GM23338 (cell line): ENCODE data around the gene DYRK1A.

Source experiments
- TF ChIP-seq, protein P1 (sequence below), 2 experiments: fragments of 200-600 bp in 1 of 2; sonication (generic) in 1 of 2; conservative IDR thresholded peaks; 2 replicates each; pipeline versions ENCODE4 v1.5.1 to v1.6.1; 2016 to 2017; ENCODE audit warnings: antibody characterized with exemption in 2 of 2, low read depth in 2 of 2, mild to moderate bottlenecking in 2 of 2, moderate library complexity in 1 of 2
- TF ChIP-seq, protein P2 (sequence below): IDR thresholded peaks from one replicate; pipeline ENCODE4 v1.6.1; 2018; ENCODE audit warnings: antibody characterized with exemption; ENCODE audit not compliant: unreplicated experiment
- TF ChIP-seq, protein P3 (sequence below): IDR thresholded peaks from 2 replicates; pipeline ENCODE4 v1.6.1; 2016; ENCODE audit warnings: antibody characterized with exemption

DNA sequence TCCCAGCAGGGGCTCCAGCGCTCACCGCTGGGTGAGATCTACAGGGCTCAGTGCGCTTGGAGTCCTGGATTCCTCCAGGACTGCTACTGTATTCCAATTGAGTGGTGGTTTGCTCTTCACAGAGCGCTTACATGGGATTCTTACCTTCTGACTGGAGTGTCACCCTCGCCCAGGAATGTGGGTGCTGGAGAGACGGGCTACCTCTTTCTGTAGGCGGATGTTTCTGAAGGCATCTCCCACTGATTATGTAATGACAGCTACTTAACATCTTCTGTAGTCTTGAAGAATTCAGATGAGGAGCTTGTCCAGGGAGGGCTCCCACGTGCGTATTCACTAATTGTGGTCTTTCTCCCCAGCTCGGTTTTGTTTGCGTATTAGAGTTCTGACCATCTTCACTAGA is 154.2 kb downstream of the DYRK1A start:
- TF ChIP-seq, protein P1, sequence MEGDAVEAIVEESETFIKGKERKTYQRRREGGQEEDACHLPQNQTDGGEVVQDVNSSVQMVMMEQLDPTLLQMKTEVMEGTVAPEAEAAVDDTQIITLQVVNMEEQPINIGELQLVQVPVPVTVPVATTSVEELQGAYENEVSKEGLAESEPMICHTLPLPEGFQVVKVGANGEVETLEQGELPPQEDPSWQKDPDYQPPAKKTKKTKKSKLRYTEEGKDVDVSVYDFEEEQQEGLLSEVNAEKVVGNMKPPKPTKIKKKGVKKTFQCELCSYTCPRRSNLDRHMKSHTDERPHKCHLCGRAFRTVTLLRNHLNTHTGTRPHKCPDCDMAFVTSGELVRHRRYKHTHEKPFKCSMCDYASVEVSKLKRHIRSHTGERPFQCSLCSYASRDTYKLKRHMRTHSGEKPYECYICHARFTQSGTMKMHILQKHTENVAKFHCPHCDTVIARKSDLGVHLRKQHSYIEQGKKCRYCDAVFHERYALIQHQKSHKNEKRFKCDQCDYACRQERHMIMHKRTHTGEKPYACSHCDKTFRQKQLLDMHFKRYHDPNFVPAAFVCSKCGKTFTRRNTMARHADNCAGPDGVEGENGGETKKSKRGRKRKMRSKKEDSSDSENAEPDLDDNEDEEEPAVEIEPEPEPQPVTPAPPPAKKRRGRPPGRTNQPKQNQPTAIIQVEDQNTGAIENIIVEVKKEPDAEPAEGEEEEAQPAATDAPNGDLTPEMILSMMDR (conservative IDR thresholded peaks at IDR 0.05; ENCODE audit: low read depth in 2 of 2): no peak
- TF ChIP-seq, protein P2, sequence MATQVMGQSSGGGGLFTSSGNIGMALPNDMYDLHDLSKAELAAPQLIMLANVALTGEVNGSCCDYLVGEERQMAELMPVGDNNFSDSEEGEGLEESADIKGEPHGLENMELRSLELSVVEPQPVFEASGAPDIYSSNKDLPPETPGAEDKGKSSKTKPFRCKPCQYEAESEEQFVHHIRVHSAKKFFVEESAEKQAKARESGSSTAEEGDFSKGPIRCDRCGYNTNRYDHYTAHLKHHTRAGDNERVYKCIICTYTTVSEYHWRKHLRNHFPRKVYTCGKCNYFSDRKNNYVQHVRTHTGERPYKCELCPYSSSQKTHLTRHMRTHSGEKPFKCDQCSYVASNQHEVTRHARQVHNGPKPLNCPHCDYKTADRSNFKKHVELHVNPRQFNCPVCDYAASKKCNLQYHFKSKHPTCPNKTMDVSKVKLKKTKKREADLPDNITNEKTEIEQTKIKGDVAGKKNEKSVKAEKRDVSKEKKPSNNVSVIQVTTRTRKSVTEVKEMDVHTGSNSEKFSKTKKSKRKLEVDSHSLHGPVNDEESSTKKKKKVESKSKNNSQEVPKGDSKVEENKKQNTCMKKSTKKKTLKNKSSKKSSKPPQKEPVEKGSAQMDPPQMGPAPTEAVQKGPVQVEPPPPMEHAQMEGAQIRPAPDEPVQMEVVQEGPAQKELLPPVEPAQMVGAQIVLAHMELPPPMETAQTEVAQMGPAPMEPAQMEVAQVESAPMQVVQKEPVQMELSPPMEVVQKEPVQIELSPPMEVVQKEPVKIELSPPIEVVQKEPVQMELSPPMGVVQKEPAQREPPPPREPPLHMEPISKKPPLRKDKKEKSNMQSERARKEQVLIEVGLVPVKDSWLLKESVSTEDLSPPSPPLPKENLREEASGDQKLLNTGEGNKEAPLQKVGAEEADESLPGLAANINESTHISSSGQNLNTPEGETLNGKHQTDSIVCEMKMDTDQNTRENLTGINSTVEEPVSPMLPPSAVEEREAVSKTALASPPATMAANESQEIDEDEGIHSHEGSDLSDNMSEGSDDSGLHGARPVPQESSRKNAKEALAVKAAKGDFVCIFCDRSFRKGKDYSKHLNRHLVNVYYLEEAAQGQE: no peak
- TF ChIP-seq, protein P3, sequence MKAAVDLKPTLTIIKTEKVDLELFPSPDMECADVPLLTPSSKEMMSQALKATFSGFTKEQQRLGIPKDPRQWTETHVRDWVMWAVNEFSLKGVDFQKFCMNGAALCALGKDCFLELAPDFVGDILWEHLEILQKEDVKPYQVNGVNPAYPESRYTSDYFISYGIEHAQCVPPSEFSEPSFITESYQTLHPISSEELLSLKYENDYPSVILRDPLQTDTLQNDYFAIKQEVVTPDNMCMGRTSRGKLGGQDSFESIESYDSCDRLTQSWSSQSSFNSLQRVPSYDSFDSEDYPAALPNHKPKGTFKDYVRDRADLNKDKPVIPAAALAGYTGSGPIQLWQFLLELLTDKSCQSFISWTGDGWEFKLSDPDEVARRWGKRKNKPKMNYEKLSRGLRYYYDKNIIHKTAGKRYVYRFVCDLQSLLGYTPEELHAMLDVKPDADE: no peak
